ENCODE measurements around the gene TPD52L2. TPM values are rescaled to one million over a fixed set of nuclear protein-coding genes. Genes with fewer than 3 reads are reported as not detected.

TPD52L2 gene
- total RNA-seq = 54.8 TPM

DNA sequence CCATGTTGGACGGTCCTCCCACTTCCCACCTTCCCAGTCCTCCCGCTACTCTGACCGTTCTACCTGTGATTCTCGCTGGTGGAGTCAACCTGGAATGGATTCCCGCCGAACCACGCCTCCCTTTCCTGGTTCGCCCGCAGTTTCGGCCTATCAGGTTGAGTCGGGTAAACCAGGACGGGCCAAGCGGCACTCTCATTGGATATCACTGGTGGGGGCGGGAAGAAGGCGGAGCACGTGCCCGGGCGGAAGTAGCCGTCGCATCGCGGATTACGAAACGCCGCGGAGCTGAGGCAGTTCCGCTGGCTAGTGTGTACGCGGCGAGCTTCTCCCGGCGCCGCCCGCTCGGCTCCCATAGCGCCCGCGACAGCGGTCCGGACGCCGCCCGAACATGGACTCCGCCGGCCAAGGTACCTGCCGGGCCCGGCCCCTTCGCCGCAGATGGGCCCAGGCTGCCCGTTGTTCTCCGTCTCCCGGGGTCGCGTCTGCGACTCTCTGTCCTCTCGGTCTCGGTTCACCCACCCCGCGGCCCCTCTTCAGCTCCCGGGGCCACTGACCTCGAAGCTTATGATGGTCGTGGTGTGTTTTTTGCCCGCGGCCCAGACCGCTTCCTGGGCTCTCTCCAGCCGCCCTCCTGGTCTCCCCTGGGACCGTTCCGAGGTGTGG is at the start of gene TPD52L2:
Gene TPD52L2 (plus strand): TSS at position 293 of the 663 bp plus-strand sequence. CDS start 96 bp downstream, at position 389.
- H3K9me3 ChIP-seq (ENCODE audit: low read depth, low read length) = no peaks in the 10 kb centered on the region
- H3K4me1 ChIP-seq (ENCODE audit: insufficient read depth, low read length) = peaks cover 55% of the 10 kb centered on the region
- peak within 1 kb of the TSS; percentile 90 for H3K4me3 ChIP-seq (ENCODE audit: low read length)
- no peaks in the 10 kb centered on the region for H3K27me3 ChIP-seq (ENCODE audit: insufficient read depth, low read length)

DNA sequence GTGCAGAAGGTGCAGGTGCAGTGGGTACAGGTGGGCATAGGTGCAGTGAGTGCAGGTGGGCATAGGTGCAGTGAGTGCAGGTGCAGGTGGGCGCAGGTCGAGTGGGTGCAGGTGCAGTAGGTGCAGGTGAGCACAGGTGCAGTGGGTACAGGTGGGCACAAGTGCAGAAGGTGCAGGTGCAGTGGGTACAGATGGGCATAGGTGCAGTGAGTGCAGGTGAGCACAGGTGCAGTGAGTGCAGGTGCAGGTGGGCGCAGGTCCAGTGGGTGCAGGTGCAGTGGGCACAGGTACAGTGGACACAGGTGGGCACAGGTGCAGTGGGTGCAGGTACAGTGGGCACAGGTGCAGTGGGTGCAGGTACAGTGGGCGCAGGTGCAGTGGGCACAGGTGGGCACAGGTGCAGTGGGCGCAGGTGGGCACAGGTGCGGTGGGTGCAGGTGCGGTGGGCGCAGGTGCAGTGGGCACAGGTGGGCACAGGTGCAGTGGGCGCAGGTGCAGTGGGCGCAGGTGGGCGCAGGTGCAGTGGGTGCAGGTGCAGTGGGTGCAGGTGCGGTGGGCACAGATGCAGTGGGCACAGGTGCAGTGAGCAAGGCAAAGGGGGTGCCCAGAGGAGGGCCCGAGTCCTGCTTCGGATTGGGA is 49.3 kb upstream of the TPD52L2 start:
- H3K4me3 ChIP-seq (ENCODE audit: low read length) = no peak overlapping the region
- no peaks in the 10 kb centered on the region for H3K9me3 ChIP-seq (ENCODE audit: low read depth, low read length)
- H3K4me1 ChIP-seq (ENCODE audit: insufficient read depth, low read length) = no peaks in the 10 kb centered on the region
- H3K27me3 ChIP-seq (ENCODE audit: insufficient read depth, low read length) = no peaks in the 10 kb centered on the region

DNA sequence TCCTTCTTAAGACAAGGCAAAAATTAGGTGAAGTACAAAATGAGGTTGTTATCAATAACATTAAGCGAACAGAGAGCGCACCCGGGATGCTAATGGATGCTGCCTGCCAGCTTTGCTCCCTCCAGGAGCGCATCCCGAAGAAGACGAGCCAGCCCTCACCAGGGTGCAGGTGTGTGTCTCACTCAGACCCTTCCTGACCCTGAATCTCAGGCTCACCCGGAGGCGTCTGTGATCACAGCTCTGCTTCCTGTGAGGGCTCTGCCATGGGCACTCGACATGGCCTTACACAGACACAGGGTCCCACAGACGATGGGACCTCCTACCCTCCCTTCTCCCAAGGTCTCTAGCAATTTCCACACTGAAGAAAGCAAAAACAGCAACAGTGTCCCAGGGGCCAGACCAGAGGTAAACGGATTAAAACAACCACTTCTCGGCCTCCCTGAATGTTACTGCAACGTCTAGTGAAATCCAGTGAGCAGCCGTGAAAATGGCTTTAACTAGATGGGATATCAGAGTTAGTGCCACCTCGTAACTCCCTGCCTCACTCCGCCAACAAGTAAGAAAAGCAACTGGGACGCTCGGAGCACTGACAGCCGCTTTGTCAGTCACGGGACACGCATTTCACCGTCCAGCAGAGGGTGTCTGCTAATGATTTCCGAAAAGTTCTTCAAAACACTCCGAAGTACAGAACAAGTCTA is 45.7 kb upstream of the TPD52L2 start:
- H3K27me3 ChIP-seq (ENCODE audit: insufficient read depth, low read length) = no peaks in the 10 kb centered on the region
- no peak overlapping the region for H3K4me3 ChIP-seq (ENCODE audit: low read length)
- H3K4me1 ChIP-seq (ENCODE audit: insufficient read depth, low read length) = no peaks in the 10 kb centered on the region
- H3K9me3 ChIP-seq (ENCODE audit: low read depth, low read length) = no peaks in the 10 kb centered on the region

DNA sequence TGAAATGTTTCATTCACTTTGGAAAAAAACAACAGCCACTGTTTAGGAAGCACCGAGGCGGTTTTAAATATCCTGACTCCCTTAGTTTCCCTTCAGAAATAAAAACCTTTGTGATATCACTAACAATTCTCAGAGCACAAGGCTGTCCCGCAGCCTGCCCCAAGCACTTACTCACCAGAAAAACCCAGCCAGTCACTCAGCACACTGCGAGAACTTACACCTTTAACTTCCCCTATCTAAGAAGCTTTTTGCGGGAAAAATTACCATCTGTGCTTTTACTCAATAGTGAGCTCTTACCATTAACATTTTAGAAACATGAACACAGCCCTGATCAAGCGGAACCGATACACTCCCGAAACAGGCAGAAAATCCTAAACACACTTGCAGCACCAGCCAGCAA is 43.3 kb upstream of the TPD52L2 start:
- Histone ChIP-seq H3K27me3 (ENCODE audit: insufficient read depth, low read length) (peaks cover 5% of the 10 kb centered on the region), H3K4me1 (ENCODE audit: insufficient read depth, low read length) (no peaks in the 10 kb centered on the region), H3K9me3 (ENCODE audit: low read depth, low read length) (no peaks in the 10 kb centered on the region), H3K4me3 (ENCODE audit: low read length) (no peak overlapping the region)

DNA sequence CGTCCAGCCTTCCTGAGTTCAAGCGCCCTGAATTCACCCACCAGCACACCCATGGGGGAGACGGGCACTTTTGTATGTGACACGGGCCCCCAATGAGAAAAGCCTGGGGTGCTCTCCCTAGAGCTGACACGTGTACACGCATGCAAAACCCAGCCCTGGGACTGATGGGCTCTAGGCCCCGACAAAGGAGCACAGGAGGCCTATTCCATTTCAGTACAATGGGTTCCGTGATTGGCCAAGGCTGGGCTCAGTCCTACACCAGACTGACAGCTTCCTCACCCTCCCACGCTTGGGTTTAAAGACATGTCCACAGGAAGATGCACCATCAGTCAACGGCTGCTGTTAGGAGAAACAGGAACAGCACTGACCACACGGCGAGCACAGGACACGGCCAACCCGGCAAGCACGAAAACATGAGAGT is 42.8 kb upstream of the TPD52L2 start:
- Histone ChIP-seq H3K9me3 (ENCODE audit: low read depth, low read length) (no peaks in the 10 kb centered on the region), H3K4me3 (ENCODE audit: low read length) (no peak overlapping the region), H3K27me3 (ENCODE audit: insufficient read depth, low read length) (peaks cover 8% of the 10 kb centered on the region), H3K4me1 (ENCODE audit: insufficient read depth, low read length) (no peaks in the 10 kb centered on the region)

DNA sequence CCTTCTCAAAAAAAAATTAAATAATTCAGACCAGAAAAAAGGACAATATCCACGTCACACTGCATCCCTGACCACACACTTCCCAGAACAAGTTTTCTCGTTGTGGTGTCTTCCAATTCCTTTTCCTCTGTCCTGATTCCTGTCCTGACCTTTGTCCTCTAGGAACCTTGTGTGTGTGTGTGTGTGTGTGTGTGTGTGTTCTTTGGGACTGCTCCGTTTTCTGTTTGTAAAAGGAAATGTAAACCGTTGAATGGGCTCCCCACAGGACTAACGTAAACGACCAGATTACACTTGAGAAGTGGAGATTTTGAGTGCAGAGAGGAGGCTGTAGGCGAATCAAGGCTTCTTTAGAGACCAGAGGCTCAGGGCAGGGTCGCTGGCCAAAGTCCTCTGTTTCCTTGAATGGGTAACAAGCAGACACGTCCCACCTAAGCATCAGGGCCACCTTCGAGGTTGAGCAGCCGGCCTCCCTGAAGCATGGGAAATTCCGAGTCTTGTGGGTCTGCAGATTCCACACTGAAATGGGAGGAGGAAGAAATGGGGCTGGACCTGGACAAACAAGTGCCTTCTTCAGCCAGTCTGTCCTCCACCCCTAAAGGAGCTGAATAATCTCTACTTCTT is 41.3 kb upstream of the TPD52L2 start:
- no peak overlapping the region for H3K4me3 ChIP-seq (ENCODE audit: low read length)
- H3K9me3 ChIP-seq (ENCODE audit: low read depth, low read length) = no peaks in the 10 kb centered on the region
- peaks cover 19% of the 10 kb centered on the region for H3K27me3 ChIP-seq (ENCODE audit: insufficient read depth, low read length)
- no peaks in the 10 kb centered on the region for H3K4me1 ChIP-seq (ENCODE audit: insufficient read depth, low read length)

DNA sequence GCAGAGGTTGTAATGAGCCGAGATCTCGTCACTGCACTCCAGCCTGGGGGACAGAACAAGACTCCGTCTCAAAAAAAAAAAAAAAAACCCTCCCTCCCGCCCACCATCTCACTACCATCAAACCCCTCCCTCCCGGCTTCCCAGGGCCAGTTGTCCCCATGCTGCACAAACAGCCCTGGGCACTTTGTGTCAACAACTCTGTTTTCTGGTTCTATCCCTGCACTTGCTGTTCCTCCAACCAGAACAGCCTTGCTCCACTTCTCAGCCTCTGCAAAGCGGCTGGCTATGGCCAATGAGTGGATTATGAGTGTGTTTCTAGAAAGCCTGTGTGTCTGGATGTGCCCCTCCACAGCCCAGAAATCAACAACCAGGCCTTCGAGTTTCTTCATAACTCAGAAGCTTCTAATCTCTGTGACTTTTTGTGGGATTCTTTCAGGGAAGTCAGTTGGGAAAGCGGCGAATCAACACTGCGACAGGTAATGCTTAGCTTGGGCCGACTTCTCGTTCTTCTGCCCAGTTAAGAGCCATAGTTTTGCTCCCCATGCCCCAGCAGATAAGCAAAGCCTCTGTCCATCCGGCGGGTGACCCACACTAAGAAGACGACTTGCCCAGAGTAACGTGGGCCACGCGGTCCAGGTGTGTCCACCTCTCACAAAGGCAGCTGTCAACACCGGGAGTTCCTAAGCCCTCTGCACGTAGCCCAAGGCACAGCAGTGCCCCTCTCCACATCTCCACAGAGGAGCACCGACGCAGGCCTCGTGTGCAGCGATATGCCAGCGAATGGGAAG is 39.5 kb upstream of the TPD52L2 start:
- H3K27me3 ChIP-seq (ENCODE audit: insufficient read depth, low read length) = peaks cover 32% of the 10 kb centered on the region
- H3K4me1 ChIP-seq (ENCODE audit: insufficient read depth, low read length) = peaks cover 12% of the 10 kb centered on the region
- H3K9me3 ChIP-seq (ENCODE audit: low read depth, low read length) = no peaks in the 10 kb centered on the region
- no peak overlapping the region for H3K4me3 ChIP-seq (ENCODE audit: low read length)

DNA sequence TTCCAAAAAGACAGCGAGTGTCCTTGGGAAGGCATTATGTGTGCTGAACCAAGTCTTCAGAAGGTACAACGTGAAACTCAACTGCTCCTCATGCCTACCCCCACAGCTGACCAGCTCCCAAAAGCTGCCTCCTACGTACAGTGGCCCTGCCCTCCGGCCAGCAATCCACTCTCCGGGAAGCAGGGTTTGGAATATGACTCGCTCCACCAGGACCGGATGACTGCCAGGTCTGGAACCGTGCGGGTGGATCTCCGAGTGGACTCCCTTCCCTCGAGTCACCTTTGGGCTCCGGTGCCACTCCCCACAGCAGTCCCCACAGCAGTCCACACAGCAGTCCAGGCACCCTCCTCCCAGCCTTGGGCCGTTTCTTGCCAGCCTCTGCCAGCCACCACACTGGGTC is 38.3 kb upstream of the TPD52L2 start:
- Histone ChIP-seq H3K4me1 (ENCODE audit: insufficient read depth, low read length) (peaks cover 14% of the 10 kb centered on the region), H3K4me3 (ENCODE audit: low read length) (no peak overlapping the region), H3K9me3 (ENCODE audit: low read depth, low read length) (no peaks in the 10 kb centered on the region), H3K27me3 (ENCODE audit: insufficient read depth, low read length) (peaks cover 32% of the 10 kb centered on the region)

DNA sequence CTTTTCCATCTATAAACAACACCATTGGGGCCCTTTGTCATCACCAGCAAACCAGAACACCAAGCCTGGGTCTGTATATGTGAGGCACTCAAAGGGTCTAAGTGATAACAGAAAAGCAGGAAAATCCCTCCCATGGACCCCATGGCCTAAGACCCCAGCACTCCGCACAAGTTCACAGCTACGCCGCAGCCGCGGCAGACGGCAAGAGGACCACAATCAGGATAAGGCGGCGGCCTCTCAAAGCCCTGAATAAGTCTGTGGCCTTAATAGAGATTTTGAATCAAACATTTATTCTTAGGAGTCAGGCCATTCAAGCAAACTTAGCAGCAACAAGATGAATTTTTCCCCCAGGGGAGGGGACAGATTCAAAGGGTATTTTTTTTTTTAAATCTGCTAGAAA is 36.9 kb upstream of the TPD52L2 start:
- peaks cover 19% of the 10 kb centered on the region for H3K4me1 ChIP-seq (ENCODE audit: insufficient read depth, low read length)
- H3K27me3 ChIP-seq (ENCODE audit: insufficient read depth, low read length) = peaks cover 43% of the 10 kb centered on the region
- no peak overlapping the region for H3K4me3 ChIP-seq (ENCODE audit: low read length)
- H3K9me3 ChIP-seq (ENCODE audit: low read depth, low read length) = no peaks in the 10 kb centered on the region

DNA sequence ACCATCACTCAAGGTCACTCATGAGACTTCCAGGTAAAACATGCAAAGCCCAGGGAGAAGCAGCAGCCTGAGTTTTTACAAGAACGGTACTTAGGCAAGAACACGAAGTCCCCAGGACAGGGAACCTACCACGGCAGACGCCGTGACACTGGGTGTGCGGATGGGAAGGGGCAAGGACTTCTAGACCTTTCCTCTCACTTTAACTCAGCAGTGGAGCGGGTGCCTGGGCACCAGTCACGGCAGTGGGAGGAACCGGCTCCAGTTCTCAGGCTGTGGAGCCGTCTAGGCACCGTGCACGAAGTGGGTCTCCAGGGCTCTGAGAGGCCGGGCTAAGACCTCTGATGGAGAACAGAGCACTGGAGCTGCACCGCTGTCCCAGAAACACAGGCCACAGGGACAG is 36.5 kb upstream of the TPD52L2 start:
- no peaks in the 10 kb centered on the region for H3K9me3 ChIP-seq (ENCODE audit: low read depth, low read length)
- H3K4me1 ChIP-seq (ENCODE audit: insufficient read depth, low read length) = peaks cover 19% of the 10 kb centered on the region
- peaks cover 43% of the 10 kb centered on the region for H3K27me3 ChIP-seq (ENCODE audit: insufficient read depth, low read length)
- no peak overlapping the region for H3K4me3 ChIP-seq (ENCODE audit: low read length)

DNA sequence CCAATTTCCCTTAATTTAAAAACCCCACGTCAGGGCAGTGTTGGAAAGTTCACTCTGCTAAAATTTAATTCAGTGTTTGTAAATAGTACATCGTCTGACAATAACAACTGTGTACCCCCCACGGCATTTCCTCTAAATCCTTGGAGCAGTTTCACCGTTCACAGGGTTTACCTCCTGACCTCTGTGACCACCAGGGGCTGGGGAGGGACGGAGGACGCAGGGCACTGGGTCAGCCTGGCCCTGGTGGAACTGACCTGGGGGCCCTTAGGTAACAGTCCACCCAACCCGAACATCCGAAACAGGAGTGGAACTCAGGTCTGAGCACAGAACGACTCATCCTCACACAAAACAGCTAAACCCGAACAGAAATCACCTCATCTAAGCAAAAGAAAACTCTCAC is 36.1 kb upstream of the TPD52L2 start:
- peaks cover 43% of the 10 kb centered on the region for H3K27me3 ChIP-seq (ENCODE audit: insufficient read depth, low read length)

DNA sequence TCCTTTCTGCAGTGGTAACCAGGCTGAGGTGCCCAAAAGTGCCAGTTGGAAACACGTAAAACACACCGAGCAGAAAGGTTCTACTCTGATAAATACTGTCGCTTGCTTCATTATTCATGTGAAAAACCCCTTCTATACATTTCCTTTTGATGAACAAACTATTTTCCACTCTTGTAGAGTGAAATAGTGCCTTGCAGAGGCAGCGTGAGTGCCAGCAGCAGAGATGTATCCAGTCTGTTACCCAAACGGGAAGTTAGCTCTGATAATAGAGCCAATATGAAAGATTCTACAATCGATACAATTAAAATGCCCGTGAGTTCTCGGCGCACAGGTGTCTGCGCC is 35.5 kb upstream of the TPD52L2 start:
- Histone ChIP-seq H3K4me3 (ENCODE audit: low read length) (peak overlapping the region; percentile 24), H3K4me1 (ENCODE audit: insufficient read depth, low read length) (peaks cover 19% of the 10 kb centered on the region), H3K27me3 (ENCODE audit: insufficient read depth, low read length) (peaks cover 43% of the 10 kb centered on the region), H3K9me3 (ENCODE audit: low read depth, low read length) (no peaks in the 10 kb centered on the region)

More for the DNA sequence above, 36.1 kb upstream of the TPD52L2 start:
- H3K4me3 ChIP-seq (ENCODE audit: low read length) = no peak overlapping the region
- no peaks in the 10 kb centered on the region for H3K9me3 ChIP-seq (ENCODE audit: low read depth, low read length)
- peaks cover 19% of the 10 kb centered on the region for H3K4me1 ChIP-seq (ENCODE audit: insufficient read depth, low read length)

DNA sequence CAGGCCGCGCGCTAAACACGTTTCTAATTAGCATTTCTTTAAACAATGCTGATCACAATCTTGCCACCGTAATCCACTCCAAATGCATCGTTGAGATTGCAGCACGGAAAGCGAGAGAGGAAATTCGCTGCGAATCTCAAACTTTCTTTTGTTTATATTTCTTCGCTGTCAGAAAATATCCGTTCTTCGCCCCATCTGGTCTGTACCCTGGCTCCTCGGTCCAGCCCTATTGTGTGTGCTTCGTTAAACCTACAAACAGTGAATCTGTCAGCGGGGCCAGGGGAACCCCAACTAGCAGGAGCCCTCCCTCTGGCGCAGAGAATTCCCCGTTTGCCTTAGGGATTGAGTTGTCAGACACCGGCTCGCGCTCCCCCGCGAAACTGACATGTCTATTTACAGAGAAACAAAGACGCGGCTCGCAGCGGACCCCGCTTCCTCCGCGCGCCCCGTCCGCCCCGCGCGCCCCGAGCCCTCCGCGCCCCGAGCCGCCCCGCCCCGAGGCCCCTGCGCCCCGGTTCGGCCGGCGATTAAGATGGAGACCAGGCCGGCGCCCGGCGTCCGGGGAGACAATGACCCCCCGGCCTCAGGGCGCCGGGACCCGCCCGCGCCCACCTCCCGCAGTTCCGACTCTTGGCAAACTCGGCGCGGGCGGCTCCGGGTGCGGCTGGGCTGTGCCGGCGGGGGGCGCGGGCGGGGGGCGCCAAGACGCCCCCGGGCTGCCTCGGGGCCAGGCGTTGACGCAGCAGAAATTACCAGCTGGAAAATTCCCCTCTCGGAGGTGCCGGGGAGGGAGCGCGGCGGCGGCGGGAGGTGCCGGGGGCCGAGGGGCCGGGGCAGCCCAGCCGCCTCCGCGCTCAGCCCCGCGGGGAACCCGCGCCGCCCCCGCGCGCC is 34.9 kb upstream of the TPD52L2 start:
- peaks cover 43% of the 10 kb centered on the region for H3K27me3 ChIP-seq (ENCODE audit: insufficient read depth, low read length)
- no peaks in the 10 kb centered on the region for H3K9me3 ChIP-seq (ENCODE audit: low read depth, low read length)
- H3K4me3 ChIP-seq (ENCODE audit: low read length) = peak overlapping the region; percentile 24
- H3K4me1 ChIP-seq (ENCODE audit: insufficient read depth, low read length) = peaks cover 19% of the 10 kb centered on the region
